Mucosa of gallbladder (tissue), 1 donor: ENCODE data around the gene IL6ST. TPM values are rescaled to one million over a fixed set of nuclear protein-coding genes. Genes with fewer than 3 reads are reported as not detected.
A peak's percentile ranks its signal among the peaks of the same experiment; 100 is the strongest.
"Not testable (repeated sequence)": the region's sequence is repeated elsewhere in the genome, so short reads cannot be mapped to it uniquely, and the experiment has no call there.

Experiments used
- DNase-seq: peaks from one replicate; pipeline ENCODE4 v3.0.0-alpha.2; 2020; ENCODE audit warnings: low spot score
- total RNA-seq: library from RNA; stranded (reverse); gene quantifications from one replicate; pipeline ENCODE4 v1.2.1, GENCODE V29; 2021
- donor health status: DM: no; HTN: no; CAD: no.

IL6ST gene
- total RNA-seq: 235 TPM

GRCh38 chr5:55994495-55994997 lies at the start of gene IL6ST:
Gene IL6ST (minus strand): TSS chr5:55994963. CDS start chr5:55976278, 18,685 bp downstream.
- DNase-seq: peak; percentile 52

GRCh38 chr5:56039985-56040384 lies 45.2 kb upstream of the IL6ST start:
- DNase-seq: no peak

- DNase-seq: not testable (repeated sequence)
Observed at GRCh38 chr5:56038206-56038605, 43.4 kb upstream of the IL6ST start.

DNA sequence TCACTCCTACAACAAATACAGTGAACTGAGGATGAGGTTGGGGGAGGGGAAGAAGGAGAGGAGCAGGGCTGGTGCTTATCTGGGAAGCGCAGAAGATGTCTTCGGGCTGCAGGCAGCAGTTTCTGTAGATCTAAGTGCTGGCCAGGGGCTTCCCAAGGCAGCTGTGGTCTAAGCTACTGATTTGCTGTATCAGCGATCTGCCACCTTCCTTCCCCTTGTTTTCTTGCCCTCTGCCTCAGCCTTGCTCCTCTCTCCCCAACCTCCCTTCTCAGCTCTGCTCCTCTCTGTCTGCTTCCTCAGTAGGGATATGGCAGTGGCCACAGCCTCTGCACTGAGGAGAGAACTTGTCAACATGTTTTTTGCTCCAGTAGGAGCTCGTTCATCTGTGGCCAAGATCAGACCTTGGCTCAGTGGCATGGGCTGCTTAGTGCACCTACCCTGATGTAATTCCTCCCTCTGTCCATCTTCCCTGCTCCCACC lies 42.8 kb upstream of the IL6ST start:
- no peak for DNase-seq

DNA sequence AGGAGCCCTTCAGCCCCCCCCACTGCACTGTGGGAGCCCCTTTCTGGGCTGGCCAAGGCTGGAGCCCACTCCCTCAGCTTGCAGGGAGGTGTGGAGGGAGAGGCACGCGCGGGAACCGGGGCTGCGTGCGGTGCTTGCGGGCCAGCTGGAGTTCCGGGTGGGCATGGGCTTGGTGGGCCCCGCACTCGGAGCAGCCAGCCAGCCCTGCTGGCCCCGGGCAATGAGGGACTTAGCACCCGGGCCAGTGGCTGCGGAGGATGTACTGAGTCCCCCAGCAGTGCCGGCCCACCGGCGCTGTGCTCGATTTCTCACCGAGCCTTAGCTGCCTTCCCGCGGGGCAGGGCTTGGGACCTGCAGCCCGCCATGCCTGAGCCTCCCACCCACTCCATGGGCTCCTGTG lies 40.6 kb upstream of the IL6ST start:
- DNase-seq: not testable (repeated sequence)

GRCh38 chr5:56029871-56030630 lies 35.3 kb upstream of the IL6ST start:
- not testable (repeated sequence) for DNase-seq

DNA sequence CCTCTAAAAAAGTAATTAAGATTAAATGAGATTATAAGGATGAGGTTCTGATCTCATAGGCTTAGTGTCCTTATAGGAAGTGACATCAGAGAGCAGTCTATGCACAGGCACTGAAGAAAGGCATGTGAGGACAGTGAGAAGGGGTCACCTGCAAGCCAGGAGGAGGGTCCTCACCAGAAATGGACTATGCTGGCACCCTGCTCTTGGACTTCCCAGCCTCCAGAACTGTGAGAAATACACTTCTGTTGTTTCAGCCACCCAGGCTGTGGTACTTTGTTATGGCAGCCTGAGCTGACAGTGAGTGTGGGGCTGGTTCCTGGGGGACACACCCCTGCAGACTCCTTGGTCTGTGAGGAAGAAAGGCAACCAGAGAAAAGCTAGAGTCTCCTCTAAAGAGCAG lies 34.7 kb upstream of the IL6ST start:
- DNase-seq: no peak

DNA sequence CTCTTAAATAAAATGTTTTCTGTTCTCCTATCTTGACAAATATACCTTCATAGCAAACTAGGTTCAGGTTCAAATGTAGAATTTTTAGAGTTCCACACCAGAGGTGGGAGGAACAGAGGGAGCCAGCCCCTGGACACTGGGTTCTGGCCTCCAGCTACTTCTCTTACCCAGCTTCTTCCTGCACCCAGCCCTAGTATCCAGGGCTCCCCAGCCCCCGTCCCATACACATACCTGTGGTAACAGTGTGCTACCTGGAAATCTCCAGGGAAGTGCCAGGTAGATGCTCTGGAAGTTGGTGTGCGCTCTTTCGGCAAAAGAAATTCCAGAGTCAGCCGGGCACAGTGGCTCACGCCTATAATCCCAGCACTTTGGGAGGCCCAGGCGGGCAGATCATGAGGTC lies 33.9 kb upstream of the IL6ST start:
- no peak for DNase-seq

GRCh38 chr5:56026863-56027300 lies 32.1 kb upstream of the IL6ST start:
- no peak for DNase-seq

DNA sequence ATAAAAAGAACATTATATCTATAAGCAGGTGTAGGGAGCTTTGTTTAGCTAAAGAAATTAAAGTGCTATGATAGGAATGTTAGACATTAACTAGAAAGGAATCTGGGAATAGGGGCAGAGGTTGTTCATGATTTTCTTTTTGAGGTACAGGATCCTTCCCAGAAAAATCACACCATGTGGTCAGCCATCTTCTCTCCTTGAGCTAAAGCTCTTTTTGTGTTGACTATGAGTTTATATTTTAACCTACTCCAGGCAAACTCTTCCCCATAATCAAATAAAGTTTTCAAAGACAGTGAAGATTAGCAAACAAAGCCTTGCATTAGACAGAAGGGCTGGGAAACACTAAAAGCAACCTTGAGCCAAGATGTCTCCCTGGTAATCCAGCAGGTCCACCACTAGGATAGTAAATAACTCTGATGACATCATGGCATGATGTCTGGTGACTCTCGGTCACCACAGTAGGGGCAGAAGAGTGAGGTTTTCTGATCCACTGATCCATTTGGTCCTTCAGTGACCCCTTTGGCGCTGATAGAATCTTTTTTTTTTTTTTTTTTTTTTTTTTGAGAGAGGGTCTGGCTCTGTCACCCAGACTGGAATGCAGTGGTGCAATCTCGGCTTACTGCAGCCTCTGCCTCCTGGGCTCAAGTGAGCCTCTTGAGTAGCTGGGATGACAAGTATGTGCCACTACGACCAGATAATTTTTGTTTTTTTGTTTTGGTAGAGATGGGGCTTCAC lies 30.6 kb upstream of the IL6ST start:
- DNase-seq: peak; percentile 14

DNA sequence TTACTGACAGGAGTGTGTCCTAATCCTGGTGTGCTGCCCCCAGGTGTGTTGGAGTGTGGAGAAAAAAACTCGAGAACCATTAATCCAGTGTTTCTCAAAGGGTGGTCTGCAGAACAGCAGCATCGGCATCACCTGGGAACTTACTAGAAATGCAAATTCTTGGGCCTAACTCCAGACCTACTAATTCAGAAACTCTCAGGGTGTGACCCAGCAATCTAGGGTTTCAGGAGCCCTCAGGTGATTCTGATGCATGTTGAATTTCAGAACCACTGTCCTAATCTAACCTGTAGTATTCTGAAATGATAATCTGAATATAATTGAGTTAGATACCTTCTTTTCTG lies 30.0 kb upstream of the IL6ST start:
- DNase-seq: no peak

- DNase-seq: no peak
Observed at GRCh38 chr5:56023296-56023695, 28.5 kb upstream of the IL6ST start.

DNA sequence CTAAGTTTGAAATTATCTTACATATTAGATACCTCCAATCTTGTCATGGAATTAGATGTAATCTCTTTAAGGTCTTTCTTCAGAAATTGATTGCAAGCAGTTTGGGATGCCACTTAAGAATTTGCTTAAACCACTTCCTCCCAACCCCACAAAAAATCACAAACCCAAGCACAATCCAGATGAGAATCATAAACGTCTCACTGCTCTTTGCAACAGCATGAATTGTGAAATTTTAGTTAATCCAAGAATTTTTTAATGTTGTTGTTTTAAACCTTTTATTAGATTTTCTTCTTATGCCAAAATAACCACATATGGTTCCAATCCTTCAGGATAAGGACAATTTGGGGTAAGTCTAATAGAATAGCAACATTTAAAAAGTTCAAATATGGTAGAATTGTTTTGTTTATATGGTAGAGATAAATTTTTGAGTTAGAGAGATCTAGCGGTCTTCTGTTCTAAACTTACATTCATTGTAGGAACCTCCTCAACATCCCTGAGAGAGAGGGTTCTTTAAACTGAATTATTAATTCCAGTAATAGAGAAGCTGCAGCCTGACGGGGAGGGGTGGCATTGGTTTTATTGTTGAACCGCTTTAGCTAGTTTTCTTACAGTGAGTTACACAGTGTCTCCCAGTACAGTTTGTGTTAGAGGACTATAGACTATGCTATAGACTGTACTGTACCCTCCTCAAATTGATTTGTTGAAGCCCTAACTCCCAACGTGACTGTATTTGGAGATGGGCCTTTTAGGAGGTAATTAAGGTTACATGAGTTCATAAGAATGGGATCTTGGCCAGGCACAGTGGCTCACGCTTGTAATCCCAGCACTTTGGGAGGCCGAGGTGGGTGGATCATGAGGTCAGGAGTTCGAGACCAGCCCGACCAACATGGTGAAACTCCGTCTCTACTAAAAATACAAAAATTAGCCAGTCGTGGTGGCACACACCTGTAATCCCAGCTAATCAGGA lies 24.8 kb upstream of the IL6ST start:
- no peak for DNase-seq

DNA sequence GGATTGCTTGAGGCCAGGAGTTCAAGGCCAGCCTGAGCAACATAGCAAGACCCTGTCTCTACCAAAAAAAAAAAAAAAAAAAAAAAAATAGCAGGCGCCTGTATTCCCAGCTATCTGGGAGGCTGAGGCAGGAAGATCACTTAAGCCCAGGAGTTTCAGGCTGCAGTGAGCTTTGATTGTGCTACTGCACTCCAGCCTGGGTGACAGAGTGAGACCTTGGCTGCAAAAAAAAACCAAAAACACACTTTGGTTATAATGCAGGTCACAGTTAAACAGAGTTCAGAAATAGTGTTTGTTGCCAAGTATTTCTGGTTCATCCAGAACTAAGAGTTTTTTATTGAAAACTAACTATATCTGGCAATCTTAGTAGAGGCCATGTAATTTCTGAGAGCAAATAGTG lies 24.1 kb upstream of the IL6ST start:
- DNase-seq: no peak

DNA sequence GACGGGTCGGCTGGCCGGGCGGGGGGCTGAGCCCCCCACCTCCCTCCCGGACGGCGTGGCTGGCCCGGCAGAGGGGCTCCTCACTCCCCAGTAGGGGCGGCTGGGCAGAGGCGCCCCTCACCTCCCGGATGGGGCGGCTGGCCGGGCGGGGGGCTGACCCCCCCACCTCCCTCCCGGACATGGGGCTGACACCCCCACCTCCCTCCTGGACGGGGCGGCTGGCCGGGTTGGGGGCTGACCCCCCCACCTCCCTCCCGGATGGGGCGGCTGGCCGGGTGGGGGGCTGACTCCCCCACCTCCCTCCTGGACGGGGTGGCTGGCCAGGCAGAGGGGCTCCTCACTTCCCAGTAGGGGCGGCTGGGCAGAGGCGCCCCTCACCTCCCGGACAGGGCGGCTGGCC lies 19.9 kb upstream of the IL6ST start:
- DNase-seq: not testable (repeated sequence)

DNA sequence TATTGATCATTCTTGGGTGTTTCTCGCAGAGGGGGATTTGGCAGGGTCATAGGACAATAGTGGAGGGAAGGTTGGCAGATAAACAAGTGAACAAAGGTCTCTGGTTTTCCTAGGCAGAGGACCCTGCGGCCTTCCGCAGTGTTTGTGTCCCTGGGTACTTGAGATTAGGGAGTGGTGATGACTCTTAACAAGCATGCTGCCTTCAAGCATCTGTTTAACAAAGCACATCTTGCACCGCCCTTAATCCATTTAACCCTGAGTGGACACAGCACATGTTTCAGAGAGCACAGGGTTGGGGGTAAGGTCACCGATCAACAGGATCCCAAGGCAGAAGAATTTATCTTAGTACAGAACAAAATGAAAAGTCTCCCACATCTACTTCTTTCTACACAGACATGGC lies 19.2 kb upstream of the IL6ST start:
- not testable (repeated sequence) for DNase-seq

DNA sequence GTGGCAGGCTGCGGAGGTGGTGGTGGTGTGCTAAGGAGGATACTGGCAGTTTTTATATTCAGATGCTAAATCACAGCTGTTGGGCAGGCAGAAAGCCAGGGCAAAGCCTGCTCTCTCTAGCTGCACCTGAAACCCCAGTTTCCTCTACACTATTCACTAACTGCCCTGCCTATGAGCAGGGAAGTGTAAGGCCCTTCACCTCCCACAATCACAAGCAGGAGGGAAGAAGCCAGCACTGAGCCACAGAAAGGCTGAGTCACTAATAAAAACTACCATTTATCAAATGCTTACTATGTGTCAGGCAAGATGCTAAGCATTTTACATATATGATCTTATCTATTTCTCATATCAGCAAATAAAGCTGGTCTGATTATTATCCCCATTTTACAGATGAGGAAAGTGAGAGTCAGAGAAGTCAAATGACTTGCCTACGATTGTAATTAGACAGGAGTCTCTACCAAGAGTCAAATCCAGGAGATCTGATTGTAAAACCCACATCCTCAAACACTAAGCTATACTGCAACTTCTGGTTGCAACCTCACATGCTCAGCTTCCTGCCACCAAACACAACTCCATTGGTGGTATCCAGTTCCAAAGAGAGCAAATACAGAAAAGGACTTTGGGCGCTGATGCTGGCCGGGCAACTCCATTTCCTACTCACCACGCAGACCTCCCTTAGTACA lies 17.7 kb upstream of the IL6ST start:
- no peak for DNase-seq

DNA sequence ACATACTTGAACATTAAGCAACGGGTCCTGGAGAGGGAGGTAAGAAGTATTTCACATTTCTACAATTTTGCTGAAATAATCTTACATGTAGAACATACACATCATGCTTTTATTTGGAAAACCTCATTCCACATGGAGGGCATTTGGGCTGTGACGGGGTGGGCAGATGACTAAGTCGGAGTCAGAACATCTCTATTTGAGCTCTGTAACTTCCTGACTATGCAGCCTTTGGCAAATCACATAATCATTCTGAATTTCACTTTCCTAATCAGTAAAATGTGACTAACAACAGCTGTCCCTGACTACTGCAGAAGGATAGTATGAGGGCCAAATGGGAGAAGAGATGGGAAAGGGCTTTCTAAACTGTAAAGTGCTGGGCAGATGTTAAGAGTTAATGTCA lies 17.1 kb upstream of the IL6ST start:
- no peak for DNase-seq

DNA sequence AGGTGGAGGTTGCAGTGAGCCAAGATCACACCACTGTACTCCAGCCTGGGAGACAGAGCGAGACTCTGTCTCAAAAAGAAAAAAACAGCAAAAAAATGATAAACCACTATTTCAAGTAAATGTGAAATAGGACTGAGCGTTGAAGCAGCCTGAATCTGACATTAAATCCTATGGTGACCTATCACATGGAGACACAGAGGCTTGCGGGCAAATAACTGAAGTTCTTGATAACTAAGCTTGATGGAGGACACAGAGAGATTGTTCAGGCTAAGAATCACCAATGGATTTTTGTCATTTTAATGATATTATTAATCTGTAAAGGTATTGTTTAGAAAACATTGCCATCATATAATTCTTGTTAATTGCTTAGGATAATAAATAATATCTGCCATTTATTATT lies 15.7 kb upstream of the IL6ST start:
- DNase-seq: no peak

DNA sequence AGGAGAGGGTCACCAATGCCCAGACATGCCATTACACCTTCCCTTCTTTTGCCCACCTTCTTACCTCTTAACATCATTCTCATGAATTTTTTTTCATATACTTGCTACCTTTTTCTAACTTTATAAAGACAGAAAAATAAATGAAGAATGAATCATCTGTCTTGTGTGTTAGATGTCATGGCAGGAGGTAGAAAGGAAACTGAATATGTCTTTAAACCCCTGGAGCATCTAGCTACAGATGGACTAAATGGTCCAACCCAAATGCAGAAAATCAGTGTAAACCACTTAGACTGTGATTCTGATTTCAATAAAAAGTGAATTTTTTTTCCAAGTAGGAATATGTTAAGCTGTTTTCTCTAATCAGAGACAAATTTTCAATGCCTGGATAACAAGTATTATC lies 11.8 kb upstream of the IL6ST start:
- DNase-seq: no peak

- DNase-seq: no peak
Observed at GRCh38 chr5:56006094-56006493, 11.3 kb upstream of the IL6ST start.
